Measurements from ENCODE around the gene SLC6A16.

DNA sequence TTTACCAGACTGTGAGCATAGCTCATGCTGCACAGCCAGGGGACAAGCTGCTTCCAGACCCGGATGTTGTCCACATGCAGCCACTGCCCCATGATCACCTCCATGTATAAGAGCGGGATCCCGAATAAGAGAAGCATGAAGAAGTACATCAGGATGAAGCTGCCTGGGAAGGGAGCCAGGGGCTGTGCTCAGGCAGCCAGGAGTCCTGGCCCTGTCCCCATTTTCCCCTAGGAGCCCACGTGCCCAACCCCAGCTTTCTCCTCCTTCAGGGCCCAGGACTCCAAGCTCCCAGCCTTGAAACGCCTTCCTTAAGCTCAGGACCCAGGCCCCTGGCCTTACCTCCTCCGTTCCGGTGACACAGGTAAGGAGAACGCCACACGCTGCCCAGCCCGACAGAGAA, 69.3 kb downstream of the SLC6A16 start:
- TF ChIP-seq CTCF (IDR thresholded peaks at IDR 0.05 in 8 of 11, conservative IDR thresholded peaks at IDR 0.05 in 3 of 11) (no peak), POLR2A (IDR thresholded peaks at IDR 0.05) (no peak), POLR2AphosphoS5 (IDR thresholded peaks at IDR 0.05) (no peak)

All from spleen (tissue), 7 donors.